Measurements from ENCODE around the gene ANXA4.
A peak's percentile ranks its signal among the peaks of the same experiment; 100 is the strongest.

ANXA4 gene

DNA sequence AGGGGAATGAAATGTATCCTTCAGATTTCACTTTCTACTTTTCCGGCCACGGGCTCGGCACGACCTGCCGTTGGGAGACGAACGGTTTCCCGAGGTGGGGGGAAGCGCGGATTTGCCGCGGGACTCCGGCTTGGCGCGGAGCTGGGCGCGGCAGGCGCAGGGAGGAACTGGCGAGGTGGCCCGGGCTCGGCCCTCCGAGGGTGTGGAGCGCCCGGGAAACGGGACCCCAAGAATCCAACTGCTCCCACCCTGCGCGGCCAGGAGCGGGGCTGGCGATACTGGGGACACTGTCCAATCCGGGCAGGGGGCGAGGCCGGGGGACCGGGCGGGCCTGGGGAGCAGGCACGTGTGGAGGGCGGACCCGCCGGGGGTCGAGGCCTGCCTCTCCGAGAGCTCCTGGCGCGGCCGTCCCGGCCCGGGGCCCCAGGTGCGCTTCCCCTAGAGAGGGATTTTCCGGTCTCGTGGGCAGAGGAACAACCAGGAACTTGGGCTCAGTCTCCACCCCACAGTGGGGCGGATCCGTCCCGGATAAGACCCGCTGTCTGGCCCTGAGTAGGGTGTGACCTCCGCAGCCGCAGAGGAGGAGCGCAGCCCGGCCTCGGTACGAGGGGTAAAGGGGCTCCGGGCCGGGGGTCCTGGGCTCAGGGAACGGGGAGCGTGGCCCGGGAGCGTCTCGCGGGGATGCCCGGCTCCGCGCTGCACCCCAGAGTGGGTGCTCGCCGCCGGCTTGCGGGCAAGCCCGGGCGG, at the start of gene ANXA4:
ANXA4 (plus strand) TSS at position 560 of the 747 bp plus-strand sequence. CDS start 39,432 bp downstream, outside the sequence.
- DNase-seq (ENCODE audit: low read depth in 3 of 3), result peak; percentile 30 to 39 (median 35)

DNA sequence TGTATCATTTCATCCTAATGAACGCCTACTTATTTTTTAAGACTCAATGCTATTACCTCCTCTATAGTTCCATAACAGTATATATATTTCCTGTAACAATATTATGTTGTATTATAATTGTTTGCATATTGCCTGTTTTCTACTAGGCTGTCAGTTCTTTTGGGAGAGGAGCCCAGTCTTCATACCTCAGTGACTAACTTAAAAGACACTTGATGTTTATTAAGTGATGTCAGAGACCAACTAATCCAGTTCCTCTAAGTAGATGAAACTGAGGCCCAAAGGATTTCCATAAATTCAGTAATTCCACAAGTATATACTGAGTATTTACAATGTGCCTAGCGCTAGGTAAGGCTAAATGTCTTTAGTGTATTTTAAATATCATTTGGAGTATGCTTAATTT, 49.5 kb upstream of the ANXA4 start:
- no peak for DNase-seq (ENCODE audit: low read depth in 3 of 3)

DNA sequence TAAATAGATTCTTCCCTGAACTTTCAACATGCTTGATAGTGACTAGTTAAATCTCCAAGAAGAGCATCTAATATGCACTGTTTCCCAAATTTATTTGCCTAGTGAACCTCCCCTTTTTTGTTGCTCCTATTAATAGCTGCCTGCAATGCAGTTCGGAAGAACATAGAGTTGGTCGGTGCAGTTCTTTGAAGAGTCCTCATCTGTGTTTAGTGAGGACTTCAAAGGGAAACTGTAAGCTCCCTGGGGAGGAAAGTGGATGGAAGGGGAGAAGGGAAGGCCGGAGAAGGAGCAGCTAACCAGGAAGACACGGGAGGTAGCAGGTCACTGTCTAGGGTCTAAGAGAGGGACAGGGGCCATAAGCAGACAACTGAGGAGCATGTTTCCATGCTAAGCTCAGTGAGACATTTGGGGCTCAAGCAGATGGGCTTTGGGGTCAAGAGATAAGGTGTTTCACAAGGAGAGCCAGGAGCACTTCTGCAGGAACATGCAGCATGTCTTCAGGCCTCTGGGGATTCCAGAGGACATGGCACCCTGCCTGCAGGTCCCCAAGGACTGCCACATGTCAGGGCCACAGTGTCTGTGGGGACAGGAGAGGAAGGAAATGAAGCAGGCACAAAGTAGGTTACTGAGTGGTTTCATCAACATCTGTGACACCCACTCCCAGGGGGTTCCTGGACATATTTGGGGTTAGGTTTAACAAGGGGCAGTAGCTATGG, 48.7 kb upstream of the ANXA4 start:
- DNase-seq (ENCODE audit: low read depth in 3 of 3), result no peak

DNA sequence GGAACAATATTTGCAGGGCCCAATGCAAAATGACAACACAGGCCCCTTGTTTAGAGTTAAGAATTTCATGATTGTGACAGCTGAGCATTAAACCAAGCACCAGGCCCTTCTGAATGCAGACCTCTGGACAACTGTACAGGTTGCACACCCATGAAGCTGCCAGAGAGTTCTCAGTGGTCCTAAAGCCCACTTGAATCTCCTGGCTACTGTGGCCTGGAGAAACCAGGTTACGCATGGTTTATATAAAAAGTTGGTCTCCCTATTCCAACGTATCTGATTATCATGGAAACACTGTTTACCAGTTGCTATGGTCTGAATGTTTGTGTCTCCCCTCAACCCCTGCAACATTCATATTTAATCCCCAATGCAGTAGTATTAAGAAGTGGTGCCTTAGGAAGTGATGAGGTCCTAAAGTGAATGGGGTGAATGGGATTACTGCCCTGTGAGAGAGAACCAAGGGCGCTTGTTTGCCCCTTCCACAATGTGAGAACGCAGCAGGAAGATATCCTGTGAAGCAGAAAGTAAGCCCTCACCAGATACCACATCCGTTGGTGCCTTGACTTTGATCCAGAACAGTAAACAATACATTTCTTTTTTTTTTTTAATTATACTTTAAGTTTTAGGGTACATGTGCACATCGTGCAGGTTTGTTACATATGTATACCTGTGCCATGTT, 48.0 kb upstream of the ANXA4 start:
- DNase-seq (ENCODE audit: low read depth in 3 of 3), result no peak

DNA sequence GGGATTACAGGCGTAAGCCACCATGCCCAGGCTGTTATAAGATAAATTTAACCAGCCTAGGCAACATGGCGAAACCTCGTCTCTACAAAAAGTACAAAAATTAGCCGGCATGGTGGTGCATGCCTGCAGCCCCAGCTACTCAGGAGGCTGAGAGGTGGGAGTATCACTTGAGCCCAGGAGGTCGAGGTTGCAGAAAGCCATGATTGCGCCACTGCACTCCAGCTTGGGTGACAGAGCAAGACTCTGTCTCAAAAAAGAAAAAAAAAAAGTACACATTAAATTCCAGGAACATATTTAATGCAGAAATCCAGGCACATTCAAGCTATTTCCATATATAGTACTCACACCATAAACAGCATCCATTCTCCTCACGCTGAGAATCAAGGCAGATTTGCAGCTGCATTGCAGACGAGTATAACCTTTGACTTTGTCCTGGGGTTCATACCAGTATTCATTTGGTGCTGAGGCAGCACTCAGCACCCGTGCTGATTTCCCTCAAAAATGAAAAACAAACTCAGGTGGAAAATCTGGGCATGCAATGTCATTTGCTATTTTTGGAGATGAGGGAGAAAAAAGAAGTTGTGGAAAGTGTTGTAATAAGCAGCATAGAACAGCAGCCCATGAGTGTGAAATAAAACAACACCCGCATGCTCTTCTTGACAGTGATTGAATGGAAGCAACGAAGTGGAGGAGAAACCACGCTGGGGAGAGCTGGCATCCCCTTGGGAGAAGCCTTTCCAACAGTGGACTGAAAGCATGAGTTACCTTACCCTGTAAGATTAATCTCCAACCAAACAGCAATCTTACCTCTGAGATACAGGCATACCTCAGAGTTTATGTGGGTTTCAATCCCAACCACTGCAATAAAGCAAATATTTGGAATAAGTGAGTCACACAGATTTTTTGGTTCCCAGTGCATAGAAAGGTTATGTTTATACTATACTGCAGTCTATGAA, 46.8 kb upstream of the ANXA4 start:
- DNase-seq (ENCODE audit: low read depth in 3 of 3), result no peak

DNA sequence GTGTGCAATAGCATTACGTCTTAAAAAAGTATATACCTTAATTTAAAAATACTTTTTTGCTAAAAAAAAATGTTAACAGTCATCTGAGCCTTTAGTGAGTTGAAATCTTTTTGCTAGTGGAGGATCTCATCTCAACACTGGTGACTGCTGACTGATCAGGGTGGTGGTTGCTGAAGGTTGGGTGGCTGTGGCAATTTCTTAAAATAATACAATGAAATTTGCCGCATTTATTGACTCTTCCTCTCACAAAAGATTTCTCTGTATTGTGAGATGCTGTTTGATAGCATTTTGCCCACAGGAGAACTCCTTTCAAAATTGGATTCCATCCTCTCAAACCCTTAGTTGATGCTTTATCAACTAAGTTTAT, 46.1 kb upstream of the ANXA4 start:
- no peak for DNase-seq (ENCODE audit: low read depth in 3 of 3)

DNA sequence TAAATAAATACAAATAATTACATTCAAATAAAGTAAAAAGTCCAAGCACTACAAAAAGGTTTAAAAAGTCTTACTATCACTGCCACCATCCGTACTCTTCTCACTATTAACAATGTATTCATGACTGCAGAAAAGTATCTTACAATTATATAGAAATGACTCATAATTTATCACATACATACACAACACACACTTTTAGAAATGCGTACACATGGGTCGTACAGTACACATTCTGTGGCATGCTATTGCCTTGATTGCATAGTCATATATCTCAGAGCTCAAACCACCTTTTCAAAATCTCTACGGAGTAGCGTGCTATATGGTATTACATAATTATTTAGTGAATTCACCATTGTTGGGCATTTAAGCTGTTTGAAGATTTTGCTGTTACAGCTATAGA, 41.6 kb upstream of the ANXA4 start:
- DNase-seq (ENCODE audit: low read depth in 3 of 3), result no peak

DNA sequence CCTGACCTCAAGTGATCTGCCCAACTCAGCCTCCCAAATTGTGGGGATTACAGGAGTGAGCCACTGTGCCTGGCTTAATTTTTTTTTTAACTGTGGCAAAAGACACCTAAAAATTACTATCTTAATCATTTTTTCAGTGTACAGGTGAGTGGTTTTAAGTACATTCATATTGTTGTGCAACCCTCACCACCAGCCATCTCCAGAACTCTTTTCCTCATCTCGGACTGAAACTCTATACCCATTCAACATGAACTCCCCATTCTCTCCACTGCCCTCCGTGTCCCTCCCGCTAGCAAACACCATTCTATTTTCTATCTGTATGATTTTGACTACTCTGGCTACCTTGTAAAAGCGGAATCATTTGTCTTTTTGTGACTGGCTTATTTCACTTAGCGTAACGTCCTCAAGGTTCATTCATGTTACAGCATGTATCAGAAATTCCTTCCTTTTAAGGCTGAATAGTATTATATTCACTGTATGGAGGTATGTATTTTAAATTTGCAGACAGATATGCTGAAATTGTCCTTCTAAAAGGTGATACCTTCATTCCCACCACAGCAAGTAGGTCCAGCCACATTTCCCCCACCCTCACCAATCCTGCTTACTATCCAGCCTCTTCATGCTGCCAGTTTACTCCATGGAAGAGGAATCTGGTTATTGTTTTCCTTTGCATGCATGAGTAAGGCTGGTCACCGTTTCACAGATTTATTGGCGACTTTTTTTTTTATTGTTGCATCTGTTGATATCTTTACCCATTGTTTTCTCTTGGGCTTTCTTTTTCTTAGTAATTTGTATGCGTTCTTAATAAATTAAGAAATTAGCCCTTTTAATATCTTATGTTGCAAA, 40.6 kb upstream of the ANXA4 start:
- DNase-seq (ENCODE audit: low read depth in 3 of 3), result no peak

DNA sequence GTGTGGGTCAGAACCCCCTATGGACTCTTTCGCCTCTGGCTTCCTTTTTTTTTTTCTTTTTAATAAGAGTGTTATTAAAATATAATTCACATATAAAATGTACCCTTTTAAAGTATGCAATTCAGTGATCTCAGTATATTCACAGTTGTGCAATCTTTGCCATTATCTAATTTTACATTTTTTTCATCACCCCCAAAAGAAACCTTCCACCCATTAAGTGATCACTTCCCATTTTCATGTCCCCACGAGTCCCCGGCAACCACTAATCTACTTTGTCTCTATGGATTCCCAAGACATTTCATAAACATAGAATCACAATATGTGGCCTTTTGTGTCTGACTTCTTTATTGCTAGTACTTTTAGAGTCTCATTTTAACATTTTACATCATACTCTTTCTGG, 38.7 kb upstream of the ANXA4 start:
- no peak for DNase-seq (ENCODE audit: low read depth in 3 of 3)

DNA sequence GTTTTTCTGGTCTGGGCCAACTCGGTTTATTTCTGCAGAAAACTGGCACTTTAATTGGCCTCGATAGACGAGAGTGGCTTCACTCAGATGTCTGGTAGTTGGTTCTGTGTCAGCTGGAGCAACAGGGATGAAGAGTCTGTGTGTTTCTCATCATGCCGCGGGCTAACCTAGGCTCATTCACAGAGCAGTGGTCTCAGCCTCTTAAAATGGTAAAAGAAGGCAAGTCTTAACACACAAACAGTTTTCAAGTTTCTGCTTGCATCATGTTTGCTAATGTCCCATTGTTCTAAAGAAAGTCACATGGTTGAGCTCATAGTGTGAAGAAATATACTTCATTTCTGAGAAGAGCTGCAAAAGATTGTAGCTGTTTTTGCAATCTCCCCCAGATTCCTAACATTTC, 37.5 kb upstream of the ANXA4 start:
- no peak for DNase-seq (ENCODE audit: low read depth in 3 of 3)

DNA sequence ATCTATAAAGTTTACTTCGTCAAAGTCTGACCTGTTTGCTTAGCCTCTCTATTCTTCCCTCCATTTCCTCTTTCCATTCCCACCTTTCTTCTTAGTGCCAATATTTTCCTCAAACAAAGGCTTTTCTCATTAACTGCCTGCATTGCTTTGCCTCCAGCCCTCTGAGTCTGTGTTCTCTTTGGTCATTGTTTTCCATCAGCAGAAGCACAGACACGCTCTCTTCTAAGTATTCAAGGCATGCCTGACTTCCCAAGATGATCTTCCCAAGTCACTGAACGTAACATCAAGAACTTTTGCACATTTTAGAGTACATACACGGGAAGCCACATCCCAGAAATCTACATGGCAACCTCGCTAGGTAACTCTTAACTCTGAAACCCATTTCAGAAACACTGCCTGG, 32.6 kb upstream of the ANXA4 start:
- no peak for DNase-seq (ENCODE audit: low read depth in 3 of 3)

DNA sequence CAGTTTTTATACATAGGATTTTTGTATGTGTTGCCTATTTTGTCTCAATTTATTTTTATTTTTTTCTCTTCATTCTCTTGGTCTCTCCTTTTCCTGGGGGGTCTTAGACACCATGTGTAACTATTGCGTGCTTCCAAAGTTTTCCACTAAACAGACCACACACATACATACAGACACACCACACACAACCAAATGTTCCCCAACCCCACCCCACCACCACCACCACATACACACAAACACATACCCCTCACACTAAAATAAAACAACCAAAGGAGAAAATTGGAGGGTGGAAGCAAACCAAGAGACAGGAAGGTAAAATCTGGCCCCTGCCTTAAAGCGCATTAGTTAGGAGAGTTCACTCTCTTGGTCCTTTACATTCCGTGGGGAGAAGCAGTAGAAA, 30.0 kb upstream of the ANXA4 start:
- no peak for DNase-seq (ENCODE audit: low read depth in 3 of 3)

DNA sequence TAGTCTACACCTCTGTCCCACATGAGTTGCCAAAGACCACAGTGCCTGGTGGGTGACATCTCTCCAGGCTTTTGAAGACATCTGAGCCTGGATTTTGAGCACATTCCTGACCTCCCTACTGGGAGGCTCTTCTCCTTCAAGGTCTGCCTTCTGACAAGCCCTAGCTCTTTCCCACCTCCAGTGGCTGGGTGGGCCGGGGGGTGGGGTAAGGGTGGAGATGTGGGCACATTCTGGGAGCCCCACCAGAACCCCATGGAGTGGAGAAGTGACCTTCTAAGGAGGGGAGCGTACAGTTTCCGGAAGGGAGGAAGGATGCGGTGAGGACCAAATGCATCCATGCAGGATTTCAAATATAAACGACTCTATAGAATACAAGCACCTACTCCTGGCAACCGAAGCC, 27.9 kb upstream of the ANXA4 start:
- no peak for DNase-seq (ENCODE audit: low read depth in 3 of 3)

DNA sequence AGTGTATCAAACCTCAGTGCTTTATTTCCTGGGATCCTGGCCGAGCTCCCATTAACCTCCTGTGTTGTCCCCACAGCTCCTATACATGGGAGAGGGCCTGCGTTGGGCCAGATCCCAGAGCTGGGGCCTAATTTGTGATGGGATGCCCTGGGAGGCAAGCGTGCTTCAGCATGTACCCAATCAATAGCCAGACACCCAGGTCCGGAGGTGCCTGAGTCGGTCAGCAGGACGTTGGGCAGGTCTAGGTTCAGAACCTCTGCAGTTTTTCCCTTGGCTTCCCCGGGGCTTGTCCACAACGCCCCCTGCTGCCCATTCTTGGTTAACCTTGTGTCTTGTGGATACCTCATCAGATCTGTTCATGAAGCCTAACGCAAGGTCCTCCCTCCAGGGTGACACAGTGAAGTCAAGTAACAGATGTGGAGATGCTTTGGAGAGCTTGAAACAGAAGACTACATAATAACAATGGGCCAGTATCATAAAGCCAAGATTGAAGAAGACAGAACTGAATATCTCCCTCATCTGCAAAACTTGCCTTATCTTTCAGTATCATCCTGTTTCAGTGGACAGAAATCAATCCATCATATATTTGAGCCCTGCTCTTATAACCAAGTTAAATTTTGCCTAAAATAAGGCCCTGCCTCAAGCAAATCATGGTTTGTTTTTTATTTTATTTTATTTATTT, 27.3 kb upstream of the ANXA4 start:
- DNase-seq (ENCODE audit: low read depth in 3 of 3), result peak; percentile 74 to 86 (median 81)

DNA sequence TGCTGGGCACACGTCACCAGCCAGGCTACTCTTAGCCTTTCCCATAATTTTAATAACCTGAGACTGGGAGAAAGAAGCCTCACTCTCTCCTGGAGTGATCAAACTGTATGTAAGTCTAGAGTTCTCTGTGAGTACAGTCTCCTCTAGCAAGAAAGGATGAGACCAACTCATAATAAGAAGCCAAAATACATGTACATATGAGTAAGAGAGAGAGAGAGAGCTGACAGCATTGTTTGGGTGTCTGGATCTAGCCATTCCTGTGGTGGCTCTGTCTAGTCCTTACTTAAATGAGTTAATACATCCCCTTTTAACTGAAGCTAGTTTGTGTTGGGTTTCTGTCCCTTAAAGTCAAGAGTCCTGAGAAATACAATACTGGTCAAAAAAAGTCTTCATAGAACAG, 26.0 kb upstream of the ANXA4 start:
- DNase-seq (ENCODE audit: low read depth in 3 of 3), result no peak

DNA sequence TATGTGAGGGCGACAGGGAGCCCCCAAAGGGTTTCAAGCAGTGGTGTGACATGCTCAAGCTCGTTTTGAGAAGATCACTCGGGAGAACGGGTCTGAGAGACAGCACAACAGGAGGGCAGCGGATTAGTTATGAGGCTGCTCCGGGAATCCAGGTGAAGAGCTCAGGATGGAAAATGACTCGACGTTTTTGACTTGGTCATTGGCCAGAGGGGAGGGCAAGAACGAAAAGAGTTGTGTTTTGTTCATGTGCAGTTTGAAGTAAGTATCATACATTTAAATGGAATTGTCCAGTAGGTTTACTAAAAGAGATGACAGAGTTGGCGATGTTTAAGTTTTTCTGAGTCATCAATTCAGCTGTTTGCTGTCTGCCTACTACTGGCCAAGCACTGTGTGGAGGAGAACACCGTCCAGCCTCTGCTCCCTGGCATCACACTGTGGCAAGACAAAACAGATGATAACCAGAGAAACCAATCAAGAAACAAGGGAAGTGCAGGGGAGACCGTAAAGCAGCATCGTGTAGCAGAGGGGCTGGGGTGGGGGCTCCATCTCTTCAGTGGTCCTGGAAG, 25.3 kb upstream of the ANXA4 start:
- no peak for DNase-seq (ENCODE audit: low read depth in 3 of 3)

DNA sequence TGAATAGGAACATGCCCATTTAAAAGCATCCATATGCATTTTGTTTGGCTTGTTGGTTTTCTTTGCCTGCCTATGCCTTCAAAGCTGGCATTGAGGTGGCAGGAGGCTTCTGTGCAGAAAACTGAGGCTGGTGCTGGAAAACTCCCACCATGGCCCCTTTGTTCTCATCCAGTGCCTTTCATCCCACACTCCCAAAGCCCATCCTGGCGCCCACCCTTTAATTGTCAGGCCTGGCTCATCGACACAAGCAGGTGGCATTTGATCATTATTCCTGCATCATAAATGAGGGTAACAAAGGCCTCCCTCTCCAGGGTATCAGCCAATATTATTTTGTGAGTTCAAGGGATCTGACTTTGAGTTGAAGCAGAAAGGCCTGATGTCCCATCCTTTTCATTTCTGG, 24.7 kb upstream of the ANXA4 start:
- DNase-seq (ENCODE audit: low read depth in 3 of 3), result no peak

DNA sequence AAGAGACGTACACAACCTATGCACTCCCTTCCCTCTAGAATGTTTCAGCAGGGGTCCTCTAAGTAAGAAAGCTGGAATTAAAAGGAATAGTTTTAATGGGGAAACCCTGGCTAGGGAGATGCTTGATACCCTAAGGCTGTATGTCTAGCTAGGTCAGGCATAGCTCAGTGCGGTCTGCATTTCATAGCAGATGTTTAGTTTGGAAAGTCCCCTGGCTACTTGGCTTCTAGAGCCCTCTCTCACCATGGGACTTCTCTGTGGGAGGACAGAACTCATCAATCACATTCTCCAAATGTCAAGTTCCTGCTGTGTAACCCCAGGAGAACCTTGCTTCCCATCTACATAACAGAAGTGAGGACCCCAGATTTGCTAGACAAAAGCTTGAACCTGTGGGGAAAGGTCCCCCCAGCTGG, 24.1 kb upstream of the ANXA4 start:
- no peak for DNase-seq (ENCODE audit: low read depth in 3 of 3)

DNA sequence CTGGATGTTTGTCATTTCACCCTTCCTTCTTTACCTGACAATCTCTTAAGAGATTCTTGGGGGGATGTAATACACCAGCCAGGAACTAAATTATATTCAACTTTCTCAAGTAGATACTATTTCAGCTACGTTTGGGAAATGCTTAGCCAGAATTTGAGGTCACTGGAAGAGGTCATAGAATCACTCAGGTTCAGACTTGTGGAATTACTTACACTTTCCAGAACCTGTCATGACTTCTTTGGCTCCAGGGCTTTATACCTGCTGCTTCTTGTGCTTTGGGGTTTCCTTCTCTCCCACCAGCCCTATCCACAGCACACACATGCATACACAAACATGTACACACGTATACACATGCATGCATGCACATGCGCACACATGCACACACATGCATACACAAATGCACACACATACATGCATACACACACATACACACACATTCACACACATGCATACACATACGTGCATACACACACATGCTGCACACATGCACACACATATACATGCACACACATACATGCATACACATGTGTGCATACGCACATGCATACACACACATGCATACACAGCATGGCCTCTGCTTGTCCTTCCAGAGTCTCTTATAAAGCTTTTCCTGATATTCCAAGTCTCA, 23.5 kb upstream of the ANXA4 start:
- DNase-seq (ENCODE audit: low read depth in 3 of 3), result no peak

All from stimulated activated CD4-positive, alpha-beta T cell treated with anti-CD3 and anti-CD28 coated beads, TNF-alpha, amount 100 ng/mL, for 4 hours (primary cell).